Measurements from ENCODE around the gene NPHP3.
A peak's percentile ranks its signal among the peaks of the same experiment; 100 is the strongest.

The NPHP3 gene

GRCh38 chr3:132659365-132660051 lies 62.7 kb downstream of the NPHP3 start, which contains the start of gene ACAD11:
Gene ACAD11, minus strand, starts transcription at chr3:132659809. Its CDS starts 58 bp downstream, at chr3:132659751.
- Histone ChIP-seq H3K18ac (ENCODE audit: low read depth in 1 of 2, low read length in 2 of 2) (peak within 1 kb of the TSS; percentile 81 to 100), H3K27ac (ENCODE audit: low read length, poor library complexity, severe bottlenecking) (peak within 1 kb of the TSS; percentile 73), H3K27me3 (ENCODE audit: control insufficient read depth in 1 of 2, insufficient read depth in 1 of 2, low read length in 2 of 2) (no peaks in the 10 kb centered on the region), H2BK120ac (ENCODE audit: low read depth, low read length) (peak within 1 kb of the TSS; percentile 80), H3K23ac (ENCODE audit: low read length in 2 of 2) (peak within 1 kb of the TSS in 1 of 2 experiments; percentile 100), H2BK15ac (ENCODE audit: low read depth, poor library complexity, severe bottlenecking) (peak within 1 kb of the TSS; percentile 76), H2AK5ac (ENCODE audit: low read length, severe bottlenecking) (no peak within 1 kb of the TSS), H3K36me3 (ENCODE audit: control insufficient read depth in 1 of 2, insufficient read depth in 2 of 2, low read depth in 1 of 2, low read length in 2 of 2) (no peaks in the 10 kb centered on the region), H4K91ac (ENCODE audit: low read length) (peak within 1 kb of the TSS; percentile 94), H3K9ac (ENCODE audit: low read length) (peak within 1 kb of the TSS; percentile 96), H3K4ac (ENCODE audit: low read depth in 1 of 2, low read length in 2 of 2) (peak within 1 kb of the TSS; percentile 91 to 100), H3K4me3 (ENCODE audit: insufficient read depth in 1 of 2, low read depth in 1 of 2, low read length in 2 of 2) (peak within 1 kb of the TSS; percentile 94 to 96), H2BK5ac (ENCODE audit: low read depth, low read length, poor library complexity, severe bottlenecking) (peak within 1 kb of the TSS; percentile 60), H3K4me1 (ENCODE audit: control insufficient read depth, insufficient read depth, low read depth, low read length) (no peaks in the 10 kb centered on the region), H3K79me1 (replicated peaks; ENCODE audit: low read length, poor library complexity, severe bottlenecking) (peaks cover 6% of the 10 kb centered on the region), H4K8ac (ENCODE audit: low read length) (peak within 1 kb of the TSS; percentile 89), H3K14ac (ENCODE audit: low read length in 2 of 2) (peak within 1 kb of the TSS in 1 of 2 experiments; percentile 94), H2AFZ (ENCODE audit: low read depth, low read length) (peak within 1 kb of the TSS; percentile 100), H3K4me2 (ENCODE audit: low read length, poor library complexity, severe bottlenecking) (peak within 1 kb of the TSS; percentile 60), H2BK12ac (ENCODE audit: low read length in 2 of 2) (peak within 1 kb of the TSS in 1 of 2 experiments; percentile 78), H3K9me3 (ENCODE audit: control insufficient read depth, low read length) (no peaks in the 10 kb centered on the region)
- 3% methylated on average over 34 of the region's 34 CpGs for WGBS
- peak; percentile 90 for DNase-seq

GRCh38 chr3:132659000-132659364 lies 63.2 kb downstream of the NPHP3 start:
- Histone ChIP-seq H2BK12ac (ENCODE audit: low read length in 2 of 2) (no peak overlapping the region), H4K8ac (ENCODE audit: low read length) (no peak overlapping the region), H2BK120ac (ENCODE audit: low read depth, low read length) (no peak overlapping the region), H3K23ac (ENCODE audit: low read length in 2 of 2) (no peak overlapping the region), H3K36me3 (ENCODE audit: control insufficient read depth in 1 of 2, insufficient read depth in 2 of 2, low read depth in 1 of 2, low read length in 2 of 2) (no peaks in the 10 kb centered on the region), H3K79me1 (replicated peaks; ENCODE audit: low read length, poor library complexity, severe bottlenecking) (peaks cover 7% of the 10 kb centered on the region), H3K27ac (ENCODE audit: low read length, poor library complexity, severe bottlenecking) (no peak overlapping the region), H3K4ac (ENCODE audit: low read depth in 1 of 2, low read length in 2 of 2) (no peak overlapping the region), H2AK5ac (ENCODE audit: low read length, severe bottlenecking) (no peak overlapping the region), H4K91ac (ENCODE audit: low read length) (no peak overlapping the region), H2AFZ (ENCODE audit: low read depth, low read length) (no peak overlapping the region), H3K9ac (ENCODE audit: low read length) (peak overlapping the region; percentile 96), H3K4me3 (ENCODE audit: insufficient read depth in 1 of 2, low read depth in 1 of 2, low read length in 2 of 2) (peak overlapping the region in 1 of 2 experiments; percentile 94), H2BK5ac (ENCODE audit: low read depth, low read length, poor library complexity, severe bottlenecking) (no peak overlapping the region), H3K4me2 (ENCODE audit: low read length, poor library complexity, severe bottlenecking) (peak overlapping the region; percentile 60), H3K27me3 (ENCODE audit: control insufficient read depth in 1 of 2, insufficient read depth in 1 of 2, low read length in 2 of 2) (no peaks in the 10 kb centered on the region), H3K9me3 (ENCODE audit: control insufficient read depth, low read length) (no peaks in the 10 kb centered on the region), H3K4me1 (ENCODE audit: control insufficient read depth, insufficient read depth, low read depth, low read length) (no peaks in the 10 kb centered on the region), H2BK15ac (ENCODE audit: low read depth, poor library complexity, severe bottlenecking) (no peak overlapping the region), H3K18ac (ENCODE audit: low read depth in 1 of 2, low read length in 2 of 2) (no peak overlapping the region), H3K14ac (ENCODE audit: low read length in 2 of 2) (no peak overlapping the region)
- WGBS = 35% methylated on average over 7 of the region's 7 CpGs
- no peak for DNase-seq

GRCh38 chr3:132657869-132658747 lies 64.1 kb downstream of the NPHP3 start:
- H3K9ac ChIP-seq (ENCODE audit: low read length) = peak overlapping the region; percentile 96
- H3K9me3 ChIP-seq (ENCODE audit: control insufficient read depth, low read length) = no peaks in the 10 kb centered on the region
- no peak overlapping the region for H3K23ac ChIP-seq (ENCODE audit: low read length in 2 of 2)
- no peak overlapping the region for H3K18ac ChIP-seq (ENCODE audit: low read depth in 1 of 2, low read length in 2 of 2)
- peaks cover 6% of the 10 kb centered on the region for H3K79me1 ChIP-seq (replicated peaks; ENCODE audit: low read length, poor library complexity, severe bottlenecking)
- no peak overlapping the region for H3K14ac ChIP-seq (ENCODE audit: low read length in 2 of 2)
- H4K8ac ChIP-seq (ENCODE audit: low read length) = no peak overlapping the region
- no peaks in the 10 kb centered on the region for H3K4me1 ChIP-seq (ENCODE audit: control insufficient read depth, insufficient read depth, low read depth, low read length)
- H3K27ac ChIP-seq (ENCODE audit: low read length, poor library complexity, severe bottlenecking) = no peak overlapping the region
- no peaks in the 10 kb centered on the region for H3K27me3 ChIP-seq (ENCODE audit: control insufficient read depth in 1 of 2, insufficient read depth in 1 of 2, low read length in 2 of 2)
- H3K4me2 ChIP-seq (ENCODE audit: low read length, poor library complexity, severe bottlenecking) = no peak overlapping the region
- WGBS = 99% methylated on average over 3 of the region's 8 CpGs
- H2BK15ac ChIP-seq (ENCODE audit: low read depth, poor library complexity, severe bottlenecking) = no peak overlapping the region
- no peak overlapping the region for H4K91ac ChIP-seq (ENCODE audit: low read length)
- no peak overlapping the region for H2BK5ac ChIP-seq (ENCODE audit: low read depth, low read length, poor library complexity, severe bottlenecking)
- no peak overlapping the region for H2AFZ ChIP-seq (ENCODE audit: low read depth, low read length)
- H2BK12ac ChIP-seq (ENCODE audit: low read length in 2 of 2) = no peak overlapping the region
- H2AK5ac ChIP-seq (ENCODE audit: low read length, severe bottlenecking) = no peak overlapping the region
- H2BK120ac ChIP-seq (ENCODE audit: low read depth, low read length) = no peak overlapping the region
- no peak for DNase-seq
- peak overlapping the region in 1 of 2 experiments; percentile 94 for H3K4me3 ChIP-seq (ENCODE audit: insufficient read depth in 1 of 2, low read depth in 1 of 2, low read length in 2 of 2)
- no peak overlapping the region for H3K4ac ChIP-seq (ENCODE audit: low read depth in 1 of 2, low read length in 2 of 2)
- no peaks in the 10 kb centered on the region for H3K36me3 ChIP-seq (ENCODE audit: control insufficient read depth in 1 of 2, insufficient read depth in 2 of 2, low read depth in 1 of 2, low read length in 2 of 2)

DNA sequence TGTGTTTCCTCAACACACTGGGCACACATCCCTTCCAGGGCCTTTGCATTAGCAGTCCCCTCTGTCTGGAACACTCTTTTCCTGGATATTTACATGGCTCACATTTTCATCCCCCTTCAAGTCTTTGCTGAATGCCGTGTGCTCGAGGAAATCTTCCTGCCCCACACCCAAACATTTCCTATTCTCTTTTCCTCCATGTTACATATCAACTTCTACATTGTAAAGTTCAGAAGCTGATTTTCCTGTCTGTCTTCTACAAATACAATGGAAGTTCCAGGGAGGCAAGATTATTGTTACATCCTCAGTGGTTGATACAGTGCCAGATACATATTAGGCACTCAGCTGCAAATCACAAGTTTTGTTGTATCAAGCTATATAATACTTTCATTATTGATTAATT lies 66.7 kb downstream of the NPHP3 start:
- H3K4me3 ChIP-seq (ENCODE audit: insufficient read depth in 1 of 2, low read depth in 1 of 2, low read length in 2 of 2) = no peak overlapping the region

More for the DNA sequence above, 66.7 kb downstream of the NPHP3 start:
- no peaks in the 10 kb centered on the region for H3K27me3 ChIP-seq (ENCODE audit: control insufficient read depth in 1 of 2, insufficient read depth in 1 of 2, low read length in 2 of 2)
- no peak overlapping the region for H3K23ac ChIP-seq (ENCODE audit: low read length in 2 of 2)
- H4K8ac ChIP-seq (ENCODE audit: low read length) = no peak overlapping the region
- no peaks in the 10 kb centered on the region for H3K4me1 ChIP-seq (ENCODE audit: control insufficient read depth, insufficient read depth, low read depth, low read length)
- no peak overlapping the region for H3K4ac ChIP-seq (ENCODE audit: low read depth in 1 of 2, low read length in 2 of 2)
- WGBS = 98% methylated on average over 2 of the region's 2 CpGs
- H2BK15ac ChIP-seq (ENCODE audit: low read depth, poor library complexity, severe bottlenecking) = no peak overlapping the region
- H3K36me3 ChIP-seq (ENCODE audit: control insufficient read depth in 1 of 2, insufficient read depth in 2 of 2, low read depth in 1 of 2, low read length in 2 of 2) = no peaks in the 10 kb centered on the region
- no peak overlapping the region for H2BK120ac ChIP-seq (ENCODE audit: low read depth, low read length)
- H3K4me2 ChIP-seq (ENCODE audit: low read length, poor library complexity, severe bottlenecking) = no peak overlapping the region
- H3K79me1 ChIP-seq (replicated peaks; ENCODE audit: low read length, poor library complexity, severe bottlenecking) = peaks cover 5% of the 10 kb centered on the region
- no peak overlapping the region for H3K14ac ChIP-seq (ENCODE audit: low read length in 2 of 2)
- H2AK5ac ChIP-seq (ENCODE audit: low read length, severe bottlenecking) = no peak overlapping the region
- no peak overlapping the region for H2BK5ac ChIP-seq (ENCODE audit: low read depth, low read length, poor library complexity, severe bottlenecking)
- H4K91ac ChIP-seq (ENCODE audit: low read length) = no peak overlapping the region
- no peak overlapping the region for H2AFZ ChIP-seq (ENCODE audit: low read depth, low read length)
- no peak for DNase-seq
- no peaks in the 10 kb centered on the region for H3K9me3 ChIP-seq (ENCODE audit: control insufficient read depth, low read length)
- H3K27ac ChIP-seq (ENCODE audit: low read length, poor library complexity, severe bottlenecking) = no peak overlapping the region
- H2BK12ac ChIP-seq (ENCODE audit: low read length in 2 of 2) = no peak overlapping the region
- no peak overlapping the region for H3K18ac ChIP-seq (ENCODE audit: low read depth in 1 of 2, low read length in 2 of 2)
- no peak overlapping the region for H3K9ac ChIP-seq (ENCODE audit: low read length)
